IPS-18c (cell line): Measurements from ENCODE around the gene SLIT3.
"Not testable (repeated sequence)": the region's sequence is repeated elsewhere in the genome, so short reads cannot be mapped to it uniquely, and the experiment has no call there.

ENCODE experiments used
- H3K4me3 ChIP-seq: 2 replicates; pipeline ENCODE4 v1.7.0; 2013; ENCODE audit warnings: low read depth, mild to moderate bottlenecking, low read length, moderate library complexity; ENCODE audit not compliant: insufficient read depth
- H3K9me3 ChIP-seq: one replicate; pipeline ENCODE4 v1.6.1; 2013; ENCODE audit warnings: mild to moderate bottlenecking, low read length, moderate library complexity; ENCODE audit not compliant: control insufficient read depth, insufficient read depth

Gene SLIT3

GRCh38 chr5:168746126-168746892 lies 554.6 kb downstream of the SLIT3 start:
- not testable (repeated sequence) for H3K4me3 ChIP-seq, H3K9me3 ChIP-seq

GRCh38 chr5:168743617-168744016 lies 557.3 kb downstream of the SLIT3 start:
- Histone ChIP-seq H3K4me3 (no peak overlapping the region), H3K9me3 (no peaks in the 10 kb centered on the region)

GRCh38 chr5:168742311-168742710 lies 558.6 kb downstream of the SLIT3 start:
- H3K9me3 ChIP-seq, H3K4me3 ChIP-seq: not testable (repeated sequence)

GRCh38 chr5:168740811-168741213 lies 560.1 kb downstream of the SLIT3 start:
- Histone ChIP-seq H3K9me3 (no peaks in the 10 kb centered on the region), H3K4me3 (no peak overlapping the region)

GRCh38 chr5:168740092-168740800 lies 560.7 kb downstream of the SLIT3 start:
- Histone ChIP-seq H3K4me3 (no peak overlapping the region), H3K9me3 (no peaks in the 10 kb centered on the region)

- no peaks in the 10 kb centered on the region for H3K9me3 ChIP-seq
- H3K4me3 ChIP-seq = no peak overlapping the region
Measured at GRCh38 chr5:168737066-168737465, 563.9 kb downstream of the SLIT3 start.

GRCh38 chr5:168736281-168736831 lies 564.6 kb downstream of the SLIT3 start:
- Histone ChIP-seq H3K9me3 (no peaks in the 10 kb centered on the region), H3K4me3 (no peak overlapping the region)

GRCh38 chr5:168734620-168735300 lies 566.2 kb downstream of the SLIT3 start:
- H3K4me3 ChIP-seq = no peak overlapping the region
- no peaks in the 10 kb centered on the region for H3K9me3 ChIP-seq

GRCh38 chr5:168734119-168734518 lies 566.8 kb downstream of the SLIT3 start:
- Histone ChIP-seq H3K9me3 (no peaks in the 10 kb centered on the region), H3K4me3 (no peak overlapping the region)

- H3K4me3 ChIP-seq = no peak overlapping the region
- no peaks in the 10 kb centered on the region for H3K9me3 ChIP-seq
Measured at GRCh38 chr5:168728546-168729211, 572.3 kb downstream of the SLIT3 start.

GRCh38 chr5:168727547-168727946 lies 573.4 kb downstream of the SLIT3 start:
- no peaks in the 10 kb centered on the region for H3K9me3 ChIP-seq
- no peak overlapping the region for H3K4me3 ChIP-seq

- Histone ChIP-seq H3K9me3 (peaks cover 2% of the 10 kb centered on the region), H3K4me3 (no peak overlapping the region)
Measured at GRCh38 chr5:168726342-168726741, 574.6 kb downstream of the SLIT3 start.

GRCh38 chr5:168724227-168724626 lies 576.7 kb downstream of the SLIT3 start:
- peaks cover 2% of the 10 kb centered on the region for H3K9me3 ChIP-seq
- no peak overlapping the region for H3K4me3 ChIP-seq

- peaks cover 2% of the 10 kb centered on the region for H3K9me3 ChIP-seq
- H3K4me3 ChIP-seq = no peak overlapping the region
Measured at GRCh38 chr5:168723037-168723436, 577.9 kb downstream of the SLIT3 start.

GRCh38 chr5:168721966-168722365 lies 579.0 kb downstream of the SLIT3 start:
- Histone ChIP-seq H3K9me3 (peaks cover 2% of the 10 kb centered on the region), H3K4me3 (no peak overlapping the region)

- Histone ChIP-seq H3K4me3 (no peak overlapping the region), H3K9me3 (peaks cover 2% of the 10 kb centered on the region)
Measured at GRCh38 chr5:168721002-168721753, 579.8 kb downstream of the SLIT3 start.

- H3K9me3 ChIP-seq = peaks cover 2% of the 10 kb centered on the region
Measured at GRCh38 chr5:168720575-168720974, 580.4 kb downstream of the SLIT3 start.

More at GRCh38 chr5:168720575-168720974, 580.4 kb downstream of the SLIT3 start:
- H3K4me3 ChIP-seq = no peak overlapping the region
